HT1080 (cell line): ENCODE results near the gene RBBP5. TPM values are rescaled to one million over a fixed set of nuclear protein-coding genes. Genes with fewer than 3 reads are reported as not detected.

Experiments used
- total RNA-seq: library from RNA; depleted of rRNA; stranded (reverse); fragments of >200 nt; shearing (Covaris generic); gene quantifications from 2 replicates; pipeline ENCODE4 v1.2.3, GENCODE V29; 2014; rRNA removed

RBBP5 gene
- total RNA-seq, 1 experiment from 2014 or later = 15.8 TPM

Other genes with a start within 250 kb of the RBBP5 start
- gene CNTN2, start 78.8 kb downstream of the RBBP5 start, total RNA-seq = not detected in 2 replicates
- gene TMEM81, start 37.5 kb downstream of the RBBP5 start, total RNA-seq = 1.2 and 1.8 TPM in 2 replicates
- 4.6 and 5.1 TPM in 2 replicates for gene DSTYK, start 89.7 kb upstream of the RBBP5 start, total RNA-seq
- gene TMCC2, start 106.0 kb upstream of the RBBP5 start, total RNA-seq = 1.5 and 2.3 TPM in 2 replicates
- gene NUAK2, start 199.8 kb upstream of the RBBP5 start, total RNA-seq = 1.8 and 2.2 TPM in 2 replicates
- gene KLHDC8A, start 234.9 kb upstream of the RBBP5 start, total RNA-seq = not detected in 2 replicates